DND-41 (cell line): ENCODE data around the gene RPL32.

ENCODE experiments used
- ATAC-seq: fragments of 200-7000 bp; cut with Tn5 transposase; 3 replicates; pipeline ENCODE4 v1.9.1; 2021; ENCODE audit warnings: low read depth; ENCODE audit not compliant: insufficient read depth
- DNase-seq: peaks from one replicate; pipeline ENCODE4 v3.0.0-alpha.2; 2020
- H2AFZ ChIP-seq: 2 replicates; pipeline ENCODE4 v1.6.0; 2012; ENCODE audit warnings: low read depth, low read length
- H3K27ac ChIP-seq: 2 replicates; pipeline ENCODE4 v1.5.1; 2012; ENCODE audit warnings: low read length, inconsistent platforms
- H3K27me3 ChIP-seq: fragments of 200-600 bp; sonication (generic); 2 replicates; pipeline ENCODE4 v1.6.0; 2012; ENCODE audit warnings: low read length, mild to moderate bottlenecking, inconsistent platforms; ENCODE audit not compliant: insufficient read depth, poor library complexity
- H3K36me3 ChIP-seq: 2 replicates; pipeline ENCODE4 v1.5.1; 2012; ENCODE audit warnings: low read length, inconsistent platforms; ENCODE audit not compliant: insufficient read depth
- H3K4me1 ChIP-seq: 2 replicates; pipeline ENCODE4 v1.5.1; 2012; ENCODE audit warnings: mild to moderate bottlenecking, low read length; ENCODE audit not compliant: insufficient read depth
- H3K4me2 ChIP-seq: 2 replicates; pipeline ENCODE4 v1.6.0; 2012; ENCODE audit warnings: mild to moderate bottlenecking, moderate library complexity, low read length, inconsistent platforms; ENCODE audit not compliant: insufficient read depth
- H3K4me3 ChIP-seq, 2 experiments: fragments of 200-600 bp in 1 of 2; shearing (Covaris generic) in 1 of 2; 2 replicates each; pipeline ENCODE4 v1.5.1; 2012 to 2016; ENCODE audit warnings: inconsistent platforms in 2 of 2, low read length in 2 of 2, mild to moderate bottlenecking in 2 of 2, low read depth in 1 of 2, moderate library complexity in 1 of 2
- H3K79me2 ChIP-seq: 2 replicates; pipeline ENCODE4 v1.6.0; 2012; ENCODE audit warnings: low read length, inconsistent platforms; ENCODE audit not compliant: insufficient read depth
- H3K9ac ChIP-seq: 2 replicates; pipeline ENCODE4 v1.6.0; 2012; ENCODE audit warnings: low read depth, mild to moderate bottlenecking, inconsistent platforms, low read length, moderate library complexity
- H3K9me3 ChIP-seq: 2 replicates; pipeline ENCODE4 v1.5.1; 2012; ENCODE audit warnings: low read length, moderate library complexity, mild to moderate bottlenecking, inconsistent platforms; ENCODE audit not compliant: insufficient read depth, severe bottlenecking
- H4K20me1 ChIP-seq: 2 replicates; pipeline ENCODE4 v1.6.0; 2012; ENCODE audit warnings: low read length; ENCODE audit not compliant: insufficient read depth
- EZH2 ChIP-seq: IDR thresholded peaks from 3 replicates; pipeline ENCODE4 v1.6.1; 2012; ENCODE audit warnings: borderline replicate concordance, low read depth, mild to moderate bottlenecking, moderate library complexity, low read length, inconsistent platforms; ENCODE audit not compliant: severe bottlenecking
- TF ChIP-seq, protein P1 (sequence below): IDR thresholded peaks from 2 replicates; pipeline ENCODE4 v1.5.1; 2012; ENCODE audit warnings: borderline replicate concordance, low read length, moderate library complexity, mild to moderate bottlenecking; ENCODE audit not compliant: poor library complexity, severe bottlenecking; ENCODE audit errors: extremely low read depth

Gene RPL32

DNA sequence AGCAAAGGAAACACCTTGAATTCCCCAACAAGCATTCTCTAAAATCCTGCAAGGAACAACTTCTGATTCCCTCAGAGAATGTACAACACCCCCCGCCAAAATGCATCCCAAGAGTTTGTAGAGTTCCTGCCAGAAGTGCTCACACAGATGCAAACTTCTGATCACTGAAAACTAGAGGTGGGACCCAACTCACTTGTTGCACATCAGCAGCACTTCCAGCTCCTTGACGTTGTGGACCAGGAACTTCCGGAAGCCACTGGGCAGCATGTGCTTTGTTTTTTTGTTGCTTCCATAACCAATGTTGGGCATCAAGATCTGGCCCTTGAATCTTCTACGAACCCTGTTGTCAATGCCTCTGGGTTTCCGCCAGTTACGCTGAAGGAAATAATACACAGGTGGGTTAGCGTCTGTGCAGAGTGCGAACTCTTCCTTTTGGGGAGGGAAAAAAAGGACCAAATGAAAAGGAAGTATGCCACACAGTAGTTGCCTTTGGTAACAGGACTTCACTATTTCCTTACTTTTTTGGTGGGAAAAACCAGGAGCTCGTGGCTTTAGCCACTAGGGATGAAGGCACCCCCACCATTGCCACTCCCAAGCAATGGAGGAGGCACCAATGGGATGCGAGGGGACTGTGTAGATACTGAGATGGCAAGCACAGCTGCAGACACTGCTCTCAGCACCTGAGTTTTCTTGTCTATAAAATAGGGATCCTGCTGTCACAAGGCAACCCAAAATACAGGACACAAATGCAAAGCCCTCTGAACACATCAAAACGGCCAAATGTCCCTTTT is 2.0 kb downstream of the RPL32 start:
- Histone ChIP-seq H3K9ac (peak overlapping the region; percentile 91), H3K9me3 (no peaks in the 10 kb centered on the region), H2AFZ (no peak overlapping the region), H3K36me3 (peaks cover 70% of the 10 kb centered on the region), H3K4me3 (peak overlapping the region in 1 of 2 experiments; percentile 94; a peak in 2 of 4 replicates), H3K4me2 (peak overlapping the region; percentile 82), H3K27me3 (no peaks in the 10 kb centered on the region), H3K79me2 (peaks cover 60% of the 10 kb centered on the region), H4K20me1 (peaks cover 68% of the 10 kb centered on the region), H3K4me1 (peaks cover 39% of the 10 kb centered on the region), H3K27ac (no peak overlapping the region; the same call in 1 of the 2 replicates)
- ATAC-seq (no peak), DNase-seq (no peak)
- no peak for TF ChIP-seq EZH2

- H3K9ac ChIP-seq = 0 out of 2 replicates have a peak overlapping the region, but pooled peaks have one; percentile 8
- peaks cover 60% of the 10 kb centered on the region for H3K79me2 ChIP-seq
- peaks cover 39% of the 10 kb centered on the region for H3K4me1 ChIP-seq
- TF ChIP-seq, protein P1, sequence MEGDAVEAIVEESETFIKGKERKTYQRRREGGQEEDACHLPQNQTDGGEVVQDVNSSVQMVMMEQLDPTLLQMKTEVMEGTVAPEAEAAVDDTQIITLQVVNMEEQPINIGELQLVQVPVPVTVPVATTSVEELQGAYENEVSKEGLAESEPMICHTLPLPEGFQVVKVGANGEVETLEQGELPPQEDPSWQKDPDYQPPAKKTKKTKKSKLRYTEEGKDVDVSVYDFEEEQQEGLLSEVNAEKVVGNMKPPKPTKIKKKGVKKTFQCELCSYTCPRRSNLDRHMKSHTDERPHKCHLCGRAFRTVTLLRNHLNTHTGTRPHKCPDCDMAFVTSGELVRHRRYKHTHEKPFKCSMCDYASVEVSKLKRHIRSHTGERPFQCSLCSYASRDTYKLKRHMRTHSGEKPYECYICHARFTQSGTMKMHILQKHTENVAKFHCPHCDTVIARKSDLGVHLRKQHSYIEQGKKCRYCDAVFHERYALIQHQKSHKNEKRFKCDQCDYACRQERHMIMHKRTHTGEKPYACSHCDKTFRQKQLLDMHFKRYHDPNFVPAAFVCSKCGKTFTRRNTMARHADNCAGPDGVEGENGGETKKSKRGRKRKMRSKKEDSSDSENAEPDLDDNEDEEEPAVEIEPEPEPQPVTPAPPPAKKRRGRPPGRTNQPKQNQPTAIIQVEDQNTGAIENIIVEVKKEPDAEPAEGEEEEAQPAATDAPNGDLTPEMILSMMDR = no peak
- TF ChIP-seq EZH2 = no peak
- peak overlapping the region; percentile 82 for H3K4me2 ChIP-seq
- no peaks in the 10 kb centered on the region for H3K9me3 ChIP-seq
- H3K27ac ChIP-seq = no peak overlapping the region
- ATAC-seq = no peak
- H4K20me1 ChIP-seq = peaks cover 77% of the 10 kb centered on the region
- no peak overlapping the region for H2AFZ ChIP-seq
- peak overlapping the region in 1 of 2 experiments; percentile 94; a peak in 1 of 4 replicates for H3K4me3 ChIP-seq
- H3K27me3 ChIP-seq = no peaks in the 10 kb centered on the region
- peaks cover 80% of the 10 kb centered on the region for H3K36me3 ChIP-seq
- no peak for DNase-seq
These were observed 3.0 kb downstream of the RPL32 start for GRCh38 chr3:12838179-12838965.

DNA sequence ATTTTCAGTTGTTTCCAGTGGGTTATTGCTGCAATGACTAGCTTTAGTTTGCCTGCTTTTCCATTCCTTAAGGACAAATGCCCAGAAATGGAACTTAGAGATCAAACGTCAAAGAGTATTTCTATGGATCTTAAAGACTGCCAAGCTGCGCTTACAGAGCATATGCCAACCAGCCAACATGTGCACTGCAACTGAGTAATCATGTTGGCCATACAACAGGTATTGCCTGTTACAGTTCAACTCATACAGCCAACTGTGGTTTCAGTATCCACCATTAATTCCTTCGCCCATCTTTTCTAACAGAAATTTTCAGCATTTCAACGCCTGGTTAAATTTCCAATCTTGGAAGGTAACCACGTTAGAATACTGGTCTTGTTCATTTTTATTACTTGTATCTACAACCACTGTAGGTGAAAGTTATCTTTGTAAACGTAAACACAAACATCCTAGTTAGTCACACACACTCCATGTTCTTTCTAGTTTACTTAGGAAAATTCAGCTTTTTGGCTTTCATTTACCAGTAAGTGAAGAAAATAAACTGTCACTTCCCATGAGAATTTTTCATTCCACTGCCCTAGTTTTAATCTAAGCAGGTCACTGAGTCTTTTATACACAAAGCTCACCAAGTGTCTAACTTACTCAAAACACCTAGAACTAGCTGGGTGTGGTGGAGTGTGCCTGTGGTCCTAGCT is 3.9 kb downstream of the RPL32 start:
- H3K4me2 ChIP-seq = peak overlapping the region; percentile 82
- peaks cover 39% of the 10 kb centered on the region for H3K4me1 ChIP-seq
- H3K9ac ChIP-seq = no peak overlapping the region
- peak overlapping the region in 1 of 2 experiments; percentile 94; a peak in 1 of 4 replicates for H3K4me3 ChIP-seq
- H3K36me3 ChIP-seq = peaks cover 89% of the 10 kb centered on the region
- H3K9me3 ChIP-seq = no peaks in the 10 kb centered on the region
- H3K27ac ChIP-seq = no peak overlapping the region
- H4K20me1 ChIP-seq = peaks cover 78% of the 10 kb centered on the region
- H3K27me3 ChIP-seq = no peaks in the 10 kb centered on the region
- no peak overlapping the region for H2AFZ ChIP-seq
- no peak for ATAC-seq
- no peak for DNase-seq
- peaks cover 60% of the 10 kb centered on the region for H3K79me2 ChIP-seq
- TF ChIP-seq, protein P1 = no peak
- TF ChIP-seq EZH2 = no peak
